SW480 (cell line): Measurements from ENCODE around the gene GNMT.
"Not testable (repeated sequence)": the region's sequence is repeated elsewhere in the genome, so short reads cannot be mapped to it uniquely, and the experiment has no call there.

Experiments
- DNase-seq: peaks from one replicate; pipeline ENCODE4 v3.0.0-alpha.2; 2016; ENCODE audit warnings: low spot score

The GNMT gene

GRCh38 chr6:42978487-42978838 lies 17.9 kb downstream of the GNMT start:
- no peak for DNase-seq

DNA sequence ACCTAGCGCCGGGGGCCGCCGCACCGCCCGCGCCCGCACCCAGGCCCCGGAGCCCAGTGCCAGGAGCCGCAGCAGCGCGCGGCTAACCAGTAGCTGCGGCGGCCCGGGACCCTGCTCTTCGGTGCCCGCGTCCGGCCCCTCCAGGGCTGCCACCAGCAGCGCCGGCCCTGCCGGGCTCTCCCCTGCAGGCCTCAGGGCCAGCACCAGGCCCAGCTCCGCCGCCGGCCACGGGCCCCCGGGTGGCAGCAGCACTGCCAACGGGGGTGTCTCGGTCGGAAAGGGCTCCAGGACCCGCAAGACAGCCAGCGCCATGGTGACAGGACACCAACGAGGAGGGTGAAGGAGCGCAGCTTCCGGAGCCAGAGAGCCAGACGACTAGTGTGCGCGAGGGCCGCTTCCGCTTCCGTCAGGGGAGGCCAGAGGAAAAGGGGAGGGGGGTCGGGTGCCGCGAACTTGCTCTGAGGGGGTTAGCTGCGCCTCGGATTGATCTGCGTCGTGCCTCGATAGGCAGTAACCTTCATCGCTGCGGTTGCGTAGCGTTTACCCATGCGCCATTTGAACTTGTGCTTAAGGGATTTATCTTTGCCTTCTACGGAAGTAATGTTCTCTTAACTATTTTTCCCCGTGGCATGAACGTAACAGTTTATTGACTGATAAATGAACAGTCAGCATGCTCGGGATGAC lies 18.4 kb downstream of the GNMT start, which contains the start of gene PEX6:
PEX6 (minus strand) TSS at position 343 of the 684 bp plus-strand sequence; CDS start at position 312, 31 bp downstream.
- DNase-seq = peak; percentile 81

- peak; percentile 33 for DNase-seq
These were observed 19.1 kb downstream of the GNMT start for GRCh38 chr6:42979523-42980177.

DNA sequence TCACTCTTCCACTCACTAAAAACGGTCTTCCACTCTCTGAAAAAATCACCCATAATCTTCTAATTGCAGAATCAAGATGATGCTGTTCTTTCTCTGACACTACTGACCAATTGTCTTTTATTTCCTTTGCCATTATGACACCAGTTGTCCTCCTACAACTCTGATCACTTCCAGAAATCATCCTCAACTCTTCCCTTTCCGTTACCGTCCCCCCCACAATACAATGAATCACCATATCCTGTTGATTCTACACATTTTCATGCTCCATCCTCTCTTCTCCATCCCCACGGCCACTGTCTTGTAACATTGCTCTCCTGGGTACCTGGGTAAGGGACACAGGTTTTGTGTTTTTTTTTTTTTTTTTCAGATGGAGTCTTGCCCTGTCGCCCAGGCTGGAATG lies 21.3 kb downstream of the GNMT start:
- no peak for DNase-seq

DNA sequence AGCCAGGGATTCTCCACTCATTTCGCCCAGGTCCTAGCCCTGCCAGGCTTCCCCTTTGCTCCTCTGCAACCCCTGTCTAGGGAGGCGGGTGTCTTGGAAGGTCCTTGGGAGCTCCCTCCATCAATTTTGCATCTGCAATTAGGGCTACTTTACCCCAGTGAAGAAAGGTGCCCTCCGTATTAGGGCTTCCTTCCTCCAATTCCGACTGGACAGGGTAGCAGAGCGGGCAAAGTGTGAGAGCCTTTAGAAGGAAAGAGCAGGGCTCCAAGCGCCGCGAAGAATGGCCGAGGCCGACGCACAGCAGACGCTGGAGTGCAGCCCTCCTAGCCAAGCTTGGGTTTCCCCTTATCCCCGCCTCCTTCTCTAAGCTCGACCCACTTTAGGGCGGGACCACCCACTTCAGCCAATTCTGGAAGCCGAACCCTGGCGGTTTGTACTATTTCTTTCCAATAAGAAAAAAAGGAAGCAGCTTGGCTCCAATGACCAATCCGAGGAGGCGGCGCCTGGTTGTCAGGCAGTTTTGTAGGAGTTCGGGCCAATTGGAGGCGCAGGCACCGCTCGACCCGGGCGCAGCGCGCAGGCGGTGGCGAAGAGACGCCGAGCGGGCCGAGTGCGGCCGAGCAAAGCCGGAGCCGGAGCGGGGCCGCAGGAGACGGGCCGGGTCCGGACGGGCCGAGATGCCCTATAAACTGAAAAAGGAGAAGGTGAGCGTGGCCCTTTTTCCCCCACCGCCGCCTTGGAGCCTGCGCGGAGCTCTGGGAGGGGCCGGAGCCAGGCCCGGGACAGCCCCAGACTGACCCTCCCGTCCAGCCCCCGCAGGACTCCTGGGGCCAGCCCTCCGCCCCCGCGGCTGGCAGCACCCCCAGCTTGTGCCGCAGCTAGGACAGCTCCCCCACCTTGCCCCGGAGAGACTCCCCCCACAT lies 23.7 kb downstream of the GNMT start, which contains the start of gene PPP2R5D:
PPP2R5D (plus strand) TSS at position 570 of the 923 bp plus-strand sequence; CDS start at position 678, 108 bp downstream.
- DNase-seq = peak; percentile 98

DNA sequence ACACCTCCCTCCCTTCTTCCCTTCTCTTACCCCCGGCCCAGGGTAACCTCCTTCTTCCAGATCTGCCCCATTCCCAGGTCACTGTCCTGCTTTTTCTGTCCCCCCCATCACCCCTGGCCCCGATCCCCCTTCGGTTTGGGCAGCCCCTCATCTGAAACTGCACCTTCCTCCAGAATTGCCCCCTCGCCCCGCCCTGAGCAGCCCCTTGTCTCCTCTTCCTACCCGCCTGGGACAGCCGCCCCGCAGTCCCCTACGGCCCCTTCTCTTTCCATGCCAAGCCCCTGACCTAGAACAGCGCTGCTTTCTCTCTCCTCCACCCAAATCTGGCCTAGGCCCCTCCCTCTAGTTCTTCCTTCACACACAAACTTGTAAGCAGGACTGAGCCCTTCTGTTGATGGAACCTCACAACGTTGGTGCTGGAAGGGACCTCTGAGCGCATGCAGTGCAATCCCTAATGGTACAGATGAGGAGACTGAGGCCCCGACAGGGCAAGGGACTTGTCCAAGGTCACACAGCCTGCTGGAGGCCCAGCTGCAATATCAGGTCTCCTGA lies 24.4 kb downstream of the GNMT start:
- DNase-seq = no peak

GRCh38 chr6:42987533-42988451 lies 27.2 kb downstream of the GNMT start:
- DNase-seq = no peak

DNA sequence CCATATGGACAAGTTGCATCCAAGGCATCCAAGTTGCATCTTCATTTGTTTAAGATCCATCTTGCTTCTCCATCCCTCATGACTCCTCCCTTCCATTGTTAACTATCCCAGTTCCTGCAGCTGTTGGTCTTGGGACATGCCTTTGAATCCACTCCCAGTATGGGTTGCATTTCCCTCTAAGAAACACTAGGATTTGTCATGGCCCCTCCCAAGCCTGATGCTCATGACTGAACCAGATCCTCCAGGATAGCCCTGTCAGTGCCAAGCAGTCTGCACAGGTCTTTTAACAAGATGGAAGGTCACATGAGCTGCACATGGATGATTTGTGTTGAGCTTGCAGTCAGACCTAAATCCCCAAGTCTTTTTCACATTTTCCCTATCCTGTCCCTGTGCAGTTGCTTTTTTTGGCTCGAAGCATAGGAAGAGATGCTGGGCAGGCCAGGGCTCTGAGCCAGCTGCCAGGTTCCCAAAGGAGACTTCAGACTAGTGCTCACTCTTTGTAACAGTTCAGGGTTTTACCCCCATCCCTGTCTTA lies 28.0 kb downstream of the GNMT start:
- DNase-seq = no peak

- DNase-seq = no peak
These were observed 29.4 kb downstream of the GNMT start for GRCh38 chr6:42989923-42990322.

DNA sequence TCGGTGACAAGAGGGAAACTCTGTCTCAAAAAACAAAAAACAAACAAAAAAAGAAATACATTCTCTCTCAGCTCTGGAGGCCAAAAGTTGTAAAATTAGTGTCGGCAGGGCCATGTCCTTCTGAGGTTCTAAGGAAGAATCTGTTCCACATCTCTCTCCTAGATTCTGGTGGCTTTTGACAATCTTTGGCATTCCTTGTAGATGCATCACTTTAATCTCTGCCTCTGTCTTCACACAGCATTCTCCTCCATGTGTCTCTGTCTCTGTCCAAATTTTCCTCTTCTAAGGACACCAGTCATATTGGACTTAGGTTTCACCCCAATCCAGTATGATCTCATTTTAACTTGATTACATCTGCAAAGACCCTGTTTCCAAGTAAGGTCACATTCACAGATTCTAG lies 32.9 kb downstream of the GNMT start:
- DNase-seq = no peak

- DNase-seq = peak; percentile 54
These were observed 36.0 kb downstream of the GNMT start for GRCh38 chr6:42996513-42996912.

DNA sequence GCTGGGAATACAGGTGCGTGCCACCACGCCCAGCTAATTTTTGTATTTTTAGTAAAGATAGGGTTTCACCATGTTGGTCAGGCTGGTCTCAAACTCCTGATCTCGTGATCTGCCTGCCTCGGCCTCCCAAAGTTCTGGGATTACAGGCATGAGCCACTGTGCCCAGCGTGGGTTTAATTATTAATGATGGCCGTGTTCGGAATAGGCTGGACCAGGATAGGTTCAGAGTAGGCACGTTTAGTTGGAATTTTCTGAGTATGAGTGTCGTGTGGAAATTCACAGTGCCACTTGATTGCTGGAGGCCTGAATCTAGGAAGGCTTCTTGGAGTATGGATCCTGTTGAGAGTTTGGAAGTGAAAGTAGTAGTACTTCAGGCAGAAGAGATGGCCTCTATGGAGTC lies 37.7 kb downstream of the GNMT start:
- DNase-seq = not testable (repeated sequence)

DNA sequence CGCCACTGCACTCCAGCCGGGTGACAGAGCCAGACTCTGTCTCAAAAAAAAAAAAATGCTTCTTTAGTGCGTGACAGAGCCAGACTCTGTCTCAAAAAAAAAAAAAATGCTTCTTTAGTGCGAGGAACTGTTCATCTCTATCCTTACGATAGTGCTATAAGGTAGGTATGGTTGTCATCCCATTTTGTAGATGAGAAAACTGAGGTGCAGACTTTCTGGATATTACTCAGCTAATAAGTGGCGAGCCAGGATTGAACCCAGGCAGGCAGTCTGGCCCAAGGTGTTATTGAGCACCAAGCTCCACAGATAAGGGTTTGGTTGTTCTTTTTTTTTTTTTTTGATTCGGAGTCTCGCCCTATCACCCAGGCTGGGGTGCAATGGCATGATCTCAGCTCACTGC lies 41.3 kb downstream of the GNMT start:
- DNase-seq = no peak

- DNase-seq = no peak
These were observed 45.3 kb downstream of the GNMT start for GRCh38 chr6:43005844-43006243.

GRCh38 chr6:43006251-43006650 lies 45.7 kb downstream of the GNMT start:
- no peak for DNase-seq

- DNase-seq = no peak
These were observed 46.6 kb downstream of the GNMT start for GRCh38 chr6:43007126-43007525.

DNA sequence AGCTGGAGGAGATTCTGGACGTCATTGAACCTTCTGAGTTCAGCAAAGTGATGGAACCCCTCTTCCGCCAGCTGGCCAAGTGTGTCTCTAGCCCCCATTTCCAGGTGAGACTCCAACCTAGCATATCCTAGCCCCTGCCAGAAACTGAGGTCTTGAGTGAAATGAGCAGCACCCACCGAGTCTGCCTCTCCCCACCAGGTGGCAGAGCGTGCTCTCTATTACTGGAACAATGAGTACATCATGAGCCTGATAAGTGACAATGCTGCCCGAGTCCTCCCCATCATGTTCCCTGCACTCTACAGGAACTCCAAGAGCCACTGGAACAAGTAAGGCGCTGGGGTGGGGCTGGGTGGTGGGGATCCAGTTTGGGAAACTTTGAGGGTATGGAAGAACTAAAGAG lies 48.6 kb downstream of the GNMT start:
- peak; percentile 27 for DNase-seq

DNA sequence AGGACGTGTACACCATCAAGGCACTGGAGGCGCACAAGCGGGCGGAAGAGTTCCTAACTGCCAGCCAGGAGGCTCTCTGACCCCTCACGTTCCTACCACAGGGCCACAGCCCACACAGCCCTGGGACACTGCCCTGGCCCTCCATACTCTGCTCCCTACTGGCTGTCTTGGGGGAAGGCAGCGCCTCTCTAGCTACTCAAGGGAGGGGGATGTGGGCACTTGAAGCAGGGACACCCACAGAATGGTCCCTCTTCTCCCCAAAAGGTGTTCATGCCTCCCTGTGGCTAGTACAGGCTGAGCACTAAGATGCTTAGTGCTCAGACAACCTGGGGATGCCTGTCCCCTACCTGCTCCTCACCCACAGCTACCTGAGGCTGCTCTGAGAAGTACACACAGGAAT lies 50.7 kb downstream of the GNMT start:
- no peak for DNase-seq

GRCh38 chr6:43012364-43012763 lies 51.8 kb downstream of the GNMT start:
- no peak for DNase-seq

- no peak for DNase-seq
These were observed 52.7 kb downstream of the GNMT start for GRCh38 chr6:43013097-43013842.
